Activated naive CD8-positive, alpha-beta T cell treated with anti-CD3 and anti-CD28 coated beads, Interleukin-2, amount 50 U/mL, for 24 hours (primary cell): Measurements from ENCODE around the gene SUN2.

Experiments
- ATAC-seq: fragments of 150-1000 bp; cut with Tn5 transposase; one replicate; pipeline ENCODE4 v1.10.0; 2021
- DNase-seq: peaks from one replicate; pipeline ENCODE4 v3.0.0; 2021
- H3K27ac Mint-ChIP-seq: one replicate; pipeline ENCODE4 v1.8.0; 2021; ENCODE audit warnings: mild to moderate bottlenecking, mixed read lengths
- H3K27me3 Mint-ChIP-seq: one replicate; pipeline ENCODE4 v1.8.0; 2021; ENCODE audit warnings: mixed read lengths
- H3K36me3 Mint-ChIP-seq: one replicate; pipeline ENCODE4 v1.8.0; 2021; ENCODE audit warnings: low read depth, mixed read lengths
- H3K4me1 Mint-ChIP-seq: one replicate; pipeline ENCODE4 v1.8.0; 2021; ENCODE audit warnings: mixed read lengths
- H3K4me3 Mint-ChIP-seq: one replicate; pipeline ENCODE4 v1.8.0; 2021; ENCODE audit warnings: mild to moderate bottlenecking, moderate library complexity, mixed read lengths
- H3K9me3 Mint-ChIP-seq: one replicate; pipeline ENCODE4 v1.8.0; 2021; ENCODE audit warnings: mixed read lengths

Gene SUN2

GRCh38 chr22:38700270-38700788, 55.5 kb downstream of the SUN2 start:
- Mint-ChIP-seq H3K27ac (peak overlapping the region; percentile 97), H3K4me1 (peaks cover 69% of the 10 kb centered on the region), H3K9me3 (no peaks in the 10 kb centered on the region), H3K27me3 (no peaks in the 10 kb centered on the region), H3K36me3 (peaks cover 36% of the 10 kb centered on the region), H3K4me3 (peak overlapping the region; percentile 92)
- peak; percentile 7 for ATAC-seq
- no peak for DNase-seq

DNA sequence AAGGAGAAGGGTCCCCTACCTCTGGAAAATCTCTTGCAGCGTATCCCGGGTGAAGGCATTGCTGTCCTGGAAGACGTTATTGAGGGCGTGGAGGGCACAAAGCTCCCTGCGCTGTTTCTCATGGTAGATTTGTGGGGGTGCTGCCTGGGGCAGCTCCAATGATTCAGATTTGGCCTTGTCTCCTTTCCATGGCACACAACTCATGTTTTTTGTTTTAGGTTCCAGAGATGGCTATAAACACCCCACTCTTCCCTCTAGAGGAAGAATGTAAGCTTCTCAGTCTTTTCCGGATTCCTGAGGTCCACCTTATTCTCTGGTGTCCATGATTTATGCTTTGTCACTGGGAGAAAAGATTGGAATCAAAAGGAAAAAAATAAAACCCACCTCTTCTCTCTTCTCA, 56.0 kb downstream of the SUN2 start:
- no peaks in the 10 kb centered on the region for H3K9me3 Mint-ChIP-seq
- ATAC-seq = no peak

DNA sequence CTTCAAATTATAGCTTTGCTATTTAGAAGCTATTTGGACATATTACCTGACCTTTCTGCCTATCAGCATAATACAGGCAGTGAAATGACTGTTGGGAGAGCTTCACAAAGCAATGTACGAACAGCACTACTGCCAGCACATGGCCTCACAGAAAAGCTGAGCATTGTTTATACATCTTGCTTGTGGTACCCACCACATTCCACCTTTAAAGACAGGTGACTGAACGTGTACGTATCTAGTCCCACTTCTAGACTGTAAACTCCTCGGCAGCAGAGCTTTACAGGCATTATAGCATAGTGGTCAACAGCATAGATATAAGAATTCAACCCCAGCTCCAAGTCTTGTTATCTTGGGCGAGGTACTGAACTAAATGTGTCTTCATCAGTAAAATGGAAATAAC, 56.7 kb downstream of the SUN2 start:
- no peak for ATAC-seq

More for the DNA sequence above, 56.0 kb downstream of the SUN2 start:
- DNase-seq = no peak
- H3K27ac Mint-ChIP-seq = peak overlapping the region; percentile 94
- H3K36me3 Mint-ChIP-seq = peaks cover 41% of the 10 kb centered on the region
- peaks cover 69% of the 10 kb centered on the region for H3K4me1 Mint-ChIP-seq
- H3K4me3 Mint-ChIP-seq = peak overlapping the region; percentile 92
- H3K27me3 Mint-ChIP-seq = no peaks in the 10 kb centered on the region

DNA sequence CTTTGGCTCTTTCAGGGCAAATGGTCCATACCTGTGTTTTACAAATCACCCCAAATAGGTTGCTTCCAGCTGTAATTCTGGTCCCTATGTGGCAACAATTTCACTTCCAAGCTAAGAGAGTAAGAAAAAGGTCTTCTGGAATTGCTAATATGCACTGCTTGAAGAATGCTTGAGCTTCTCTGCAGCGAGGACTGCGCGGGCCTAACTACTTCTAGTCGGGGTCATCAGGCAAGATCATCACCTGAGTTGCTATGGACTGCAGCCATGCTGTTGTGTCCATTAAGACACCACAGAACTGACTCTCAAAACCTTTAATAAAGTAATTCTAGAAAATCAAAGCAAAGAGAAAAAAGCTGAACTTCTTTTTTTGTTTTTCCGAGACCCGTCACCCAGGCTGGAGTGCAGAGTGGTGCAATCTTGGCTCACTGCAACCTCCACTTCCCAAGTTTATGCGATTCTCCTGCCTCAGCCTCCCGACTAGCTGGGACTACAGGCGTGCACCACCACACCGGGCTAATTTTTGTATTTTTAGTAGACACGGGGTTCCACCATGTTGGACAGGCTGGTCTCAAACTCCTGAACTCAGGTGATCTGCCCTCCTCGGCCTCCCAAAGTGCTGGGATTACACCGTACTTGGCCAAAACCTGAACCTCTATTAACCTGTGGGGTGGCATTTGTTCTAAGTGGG, 57.2 kb downstream of the SUN2 start:
- no peaks in the 10 kb centered on the region for H3K27me3 Mint-ChIP-seq
- no peak for ATAC-seq
- peak overlapping the region; percentile 92 for H3K4me3 Mint-ChIP-seq
- DNase-seq = no peak
- H3K4me1 Mint-ChIP-seq = peaks cover 72% of the 10 kb centered on the region
- peak overlapping the region; percentile 94 for H3K27ac Mint-ChIP-seq
- peaks cover 49% of the 10 kb centered on the region for H3K36me3 Mint-ChIP-seq
- H3K9me3 Mint-ChIP-seq = no peaks in the 10 kb centered on the region

More for the DNA sequence above, 56.7 kb downstream of the SUN2 start:
- Mint-ChIP-seq H3K4me1 (peaks cover 71% of the 10 kb centered on the region), H3K9me3 (no peaks in the 10 kb centered on the region), H3K27ac (peak overlapping the region; percentile 94), H3K27me3 (no peaks in the 10 kb centered on the region), H3K4me3 (peak overlapping the region; percentile 92), H3K36me3 (peaks cover 45% of the 10 kb centered on the region)
- DNase-seq = no peak

DNA sequence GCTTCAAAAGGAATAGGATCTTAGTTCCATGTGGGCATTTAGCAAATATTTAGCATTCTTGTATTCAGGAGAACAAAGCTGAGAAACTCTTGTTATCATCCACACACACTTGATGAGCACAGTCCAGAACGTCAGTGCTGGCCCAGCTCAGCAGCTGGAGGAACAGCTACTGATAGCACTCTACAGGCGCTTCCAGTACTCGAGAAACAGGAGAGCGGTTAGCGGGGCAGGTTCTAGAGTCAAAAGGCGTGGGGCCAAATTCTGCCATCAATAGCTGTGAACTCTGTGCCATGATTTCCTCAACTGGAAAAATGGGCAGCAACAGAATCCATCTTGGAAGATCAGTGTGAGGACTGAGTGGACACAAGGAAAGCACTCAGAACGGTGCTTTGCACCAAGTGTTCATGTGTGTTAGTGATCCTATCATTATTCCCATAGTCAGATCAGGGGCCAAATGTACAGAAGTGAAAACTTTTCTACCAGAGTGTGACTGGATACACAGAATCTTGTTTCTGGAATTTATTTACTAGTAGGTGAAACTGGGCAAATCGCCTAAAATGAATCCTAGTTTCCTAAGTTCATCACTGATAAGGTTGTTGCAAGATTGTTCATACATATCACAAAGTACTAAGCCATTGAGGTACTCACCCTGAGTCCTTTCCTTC, 58.2 kb downstream of the SUN2 start:
- ATAC-seq (no peak), DNase-seq (no peak)
- Mint-ChIP-seq H3K4me1 (peaks cover 78% of the 10 kb centered on the region), H3K36me3 (peaks cover 58% of the 10 kb centered on the region), H3K9me3 (no peaks in the 10 kb centered on the region), H3K4me3 (peak overlapping the region; percentile 92), H3K27ac (peak overlapping the region; percentile 85), H3K27me3 (no peaks in the 10 kb centered on the region)

DNA sequence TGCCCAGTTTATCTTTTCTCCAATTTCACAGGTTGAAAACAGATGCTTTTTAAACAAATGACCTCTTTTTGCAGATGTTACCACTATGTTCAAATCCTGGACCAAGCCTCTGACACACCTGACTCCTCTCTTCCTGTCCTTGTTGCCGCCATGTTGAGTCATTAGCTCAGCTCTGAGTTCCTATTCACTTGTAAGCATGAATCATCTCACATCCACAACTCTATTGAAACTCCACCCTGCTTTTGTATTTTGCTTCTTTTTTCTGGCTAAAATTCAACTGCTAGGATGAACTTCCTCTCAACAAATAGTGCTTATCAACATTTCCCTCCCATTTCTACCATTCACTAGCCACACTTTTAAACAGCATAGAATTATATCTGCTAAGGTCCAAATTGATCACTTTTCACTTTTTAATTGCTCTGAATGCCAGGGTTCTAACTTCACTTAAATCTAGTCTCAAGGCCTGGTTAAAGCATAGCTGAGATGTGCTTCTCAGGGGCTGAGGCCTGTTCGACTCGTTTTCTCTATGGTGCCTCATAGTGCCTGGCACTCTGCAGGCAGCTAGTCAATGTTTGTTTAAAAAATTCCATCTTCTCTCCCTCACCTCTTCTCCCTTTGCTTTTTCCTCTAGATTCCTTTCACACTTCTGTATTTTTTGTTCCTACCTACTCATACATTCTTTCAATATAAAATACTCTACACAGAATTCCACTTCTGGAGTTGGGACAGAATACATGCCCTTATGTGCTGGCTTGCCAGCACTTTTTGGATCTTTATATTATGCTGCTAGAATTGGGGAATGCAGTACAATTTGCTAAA, 59.0 kb downstream of the SUN2 start:
- ATAC-seq (peak; percentile 51), DNase-seq (peak; percentile 38)
- no peaks in the 10 kb centered on the region for H3K27me3 Mint-ChIP-seq
- no peaks in the 10 kb centered on the region for H3K9me3 Mint-ChIP-seq
- H3K36me3 Mint-ChIP-seq = peaks cover 59% of the 10 kb centered on the region
- peak overlapping the region; percentile 92 for H3K4me3 Mint-ChIP-seq
- H3K27ac Mint-ChIP-seq = peak overlapping the region; percentile 85
- peaks cover 74% of the 10 kb centered on the region for H3K4me1 Mint-ChIP-seq

DNA sequence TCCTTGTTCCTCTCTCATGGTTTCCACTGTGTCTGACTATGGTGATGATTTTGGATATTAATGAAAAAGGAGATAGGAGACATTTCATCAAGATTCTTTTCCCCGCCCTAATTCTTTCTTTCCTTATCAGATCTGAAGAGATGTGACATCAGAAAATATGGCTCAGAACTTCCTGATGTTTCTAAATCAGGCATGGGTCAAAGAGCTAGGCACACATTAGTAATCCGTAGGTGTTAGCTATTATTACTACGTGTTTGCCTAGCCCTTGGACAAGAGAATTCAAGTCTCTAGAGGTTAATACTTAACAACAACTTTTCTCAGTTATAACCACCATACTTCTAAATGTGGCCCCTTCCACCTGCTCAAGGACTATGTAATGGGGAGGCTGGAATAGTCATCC, 60.9 kb downstream of the SUN2 start:
- no peak for ATAC-seq
- DNase-seq = no peak
- H3K36me3 Mint-ChIP-seq = peaks cover 65% of the 10 kb centered on the region
- no peaks in the 10 kb centered on the region for H3K27me3 Mint-ChIP-seq
- peak overlapping the region; percentile 41 for H3K27ac Mint-ChIP-seq
- no peak overlapping the region for H3K4me3 Mint-ChIP-seq
- no peaks in the 10 kb centered on the region for H3K9me3 Mint-ChIP-seq
- H3K4me1 Mint-ChIP-seq = peaks cover 68% of the 10 kb centered on the region

- H3K27ac Mint-ChIP-seq = peak overlapping the region; percentile 58
- ATAC-seq = no peak
- no peaks in the 10 kb centered on the region for H3K27me3 Mint-ChIP-seq
- DNase-seq = no peak
- H3K4me3 Mint-ChIP-seq = no peak overlapping the region
- H3K36me3 Mint-ChIP-seq = peaks cover 60% of the 10 kb centered on the region
- H3K9me3 Mint-ChIP-seq = no peaks in the 10 kb centered on the region
- peaks cover 60% of the 10 kb centered on the region for H3K4me1 Mint-ChIP-seq
Measured at GRCh38 chr22:38694049-38694448, 61.7 kb downstream of the SUN2 start.

- H3K4me1 Mint-ChIP-seq = peaks cover 19% of the 10 kb centered on the region
- DNase-seq (no peak), ATAC-seq (no peak)
- no peak overlapping the region for H3K4me3 Mint-ChIP-seq
- H3K36me3 Mint-ChIP-seq = peaks cover 57% of the 10 kb centered on the region
- H3K27ac Mint-ChIP-seq = peak overlapping the region; percentile 47
- no peaks in the 10 kb centered on the region for H3K27me3 Mint-ChIP-seq
- H3K9me3 Mint-ChIP-seq = no peaks in the 10 kb centered on the region
Measured at GRCh38 chr22:38689651-38690050, 66.1 kb downstream of the SUN2 start.

GRCh38 chr22:38685761-38686160, 70.0 kb downstream of the SUN2 start:
- H3K36me3 Mint-ChIP-seq = peaks cover 61% of the 10 kb centered on the region
- DNase-seq (no peak), ATAC-seq (no peak)
- no peaks in the 10 kb centered on the region for H3K27me3 Mint-ChIP-seq
- no peak overlapping the region for H3K27ac Mint-ChIP-seq
- H3K4me1 Mint-ChIP-seq = peaks cover 24% of the 10 kb centered on the region
- no peaks in the 10 kb centered on the region for H3K9me3 Mint-ChIP-seq
- H3K4me3 Mint-ChIP-seq = no peak overlapping the region

- ATAC-seq = no peak
- Mint-ChIP-seq H3K9me3 (no peaks in the 10 kb centered on the region), H3K4me1 (peaks cover 24% of the 10 kb centered on the region), H3K36me3 (peaks cover 58% of the 10 kb centered on the region), H3K4me3 (no peak overlapping the region), H3K27ac (no peak overlapping the region), H3K27me3 (no peaks in the 10 kb centered on the region)
- DNase-seq = no peak
Measured at GRCh38 chr22:38684895-38685294, 70.9 kb downstream of the SUN2 start.
